HG02938 (cell line): ENCODE results near the gene CAPN1.

Experiments
- ATAC-seq: cut with Tn5 transposase; IDR thresholded peaks from one replicate; pipeline ENCODE4 v1.9.1; 2021; ENCODE audit warnings: mild to moderate bottlenecking, moderate library complexity; ENCODE audit not compliant: unreplicated experiment

CAPN1 gene

DNA sequence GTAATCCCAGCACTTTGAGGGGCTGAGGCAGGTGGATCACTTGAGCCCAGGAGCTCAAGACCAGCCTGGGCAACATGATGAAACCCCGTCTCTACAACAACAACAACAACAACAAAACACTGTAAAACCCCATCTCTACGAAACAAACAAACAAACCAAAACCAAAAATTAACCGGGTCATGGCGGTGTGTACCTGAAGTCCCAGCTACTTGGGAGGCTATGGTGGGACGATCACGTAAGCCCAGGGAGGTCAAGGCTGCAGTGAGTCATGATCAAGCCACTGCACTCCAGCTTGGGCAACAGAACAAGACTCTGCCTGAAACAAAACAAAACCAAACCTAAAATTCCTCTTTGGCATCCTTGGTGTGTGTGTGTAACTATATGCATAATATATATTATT, 73.0 kb downstream of the CAPN1 start:
- ATAC-seq = no peak

- no peak for ATAC-seq
These were observed 77.3 kb downstream of the CAPN1 start for GRCh38 chr11:65258988-65259387.

DNA sequence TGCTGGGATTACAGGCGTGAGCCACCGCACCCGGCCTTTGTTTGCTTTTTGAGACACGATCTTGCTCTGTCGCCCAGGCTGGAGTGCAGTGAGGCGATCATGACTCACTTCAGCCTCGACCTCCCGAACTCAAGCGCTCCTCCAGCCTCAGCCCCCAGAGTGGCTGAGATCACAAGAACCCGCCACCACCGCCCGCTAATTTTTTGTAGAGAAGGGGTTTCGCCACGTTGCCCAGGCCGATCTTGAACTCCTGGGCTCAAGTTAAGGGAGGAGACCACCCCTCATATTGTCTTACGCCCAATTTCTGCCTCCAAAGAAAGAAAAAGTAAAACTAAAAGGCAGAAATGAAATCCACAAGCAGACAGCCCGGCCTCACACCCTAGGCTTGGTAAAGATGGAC, 78.6 kb downstream of the CAPN1 start:
- no peak for ATAC-seq

DNA sequence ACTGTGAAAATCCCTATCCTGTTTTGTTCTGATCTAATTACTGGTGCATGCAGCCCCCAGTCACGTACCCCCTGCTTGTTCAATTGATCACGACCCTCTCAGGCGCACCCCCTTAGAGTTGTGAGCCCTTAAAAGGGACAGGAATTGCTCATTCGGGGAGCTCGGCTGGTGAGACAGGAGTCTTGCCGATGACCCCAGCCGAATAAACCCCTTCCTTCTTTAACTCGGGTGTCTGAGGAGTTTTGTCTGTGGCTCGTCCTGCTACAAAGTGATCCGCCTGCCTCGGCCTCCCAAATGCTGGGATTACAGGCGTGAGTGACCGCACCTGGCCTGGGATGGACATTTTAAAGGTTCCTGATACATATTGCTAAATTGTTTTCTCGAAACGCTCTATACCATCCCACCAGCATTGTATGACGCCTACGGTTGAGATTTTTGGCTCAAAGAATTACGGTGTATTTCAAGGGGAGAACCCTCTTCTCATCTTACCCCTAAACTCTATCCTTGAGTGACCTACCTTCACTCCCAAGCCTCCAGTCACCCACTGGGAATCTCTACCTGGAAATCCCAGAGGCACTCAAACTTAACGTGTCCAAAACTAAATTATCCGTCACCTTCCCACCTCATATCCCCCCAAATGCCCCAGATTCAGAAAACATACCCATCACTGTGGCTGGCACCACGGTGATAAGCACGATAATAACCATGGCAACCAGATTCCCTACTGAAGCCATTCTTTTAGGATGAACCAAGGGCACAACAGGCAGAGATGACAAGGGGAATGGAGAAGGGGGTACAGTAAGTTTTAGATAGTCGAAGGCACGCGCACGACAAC, 79.2 kb downstream of the CAPN1 start:
- peak; percentile 20 for ATAC-seq
